SH-SY5Y (cell line): Measurements from ENCODE around the gene EVI5L.

Source experiments
- GATA2 ChIP-seq: IDR thresholded peaks from 2 replicates; pipeline ENCODE4 v1.6.1; 2011; ENCODE audit warnings: mild to moderate bottlenecking, low read depth, low read length
- GATA3 ChIP-seq: IDR thresholded peaks from 2 replicates; pipeline ENCODE4 v1.6.1; 2011; ENCODE audit warnings: low read depth, mild to moderate bottlenecking, low read length, moderate library complexity

GRCh38 chr19:7784856-7785255 is 45.2 kb upstream of the EVI5L start:
- no peak for TF ChIP-seq GATA3
- TF ChIP-seq GATA2, result no peak
